Hepatocyte (in vitro differentiated cells): ENCODE measurements around the gene RAI1. TPM values are rescaled to one million over a fixed set of nuclear protein-coding genes. Genes with fewer than 3 reads are reported as not detected.

Experiments used
- DNase-seq: peaks from one replicate; pipeline ENCODE4 v3.0.0-alpha.2; 2016; ENCODE audit warnings: low spot score
- H2AFZ ChIP-seq: fragments of 200-600 bp; sonication (generic); 2 replicates; pipeline ENCODE4 v1.6.0; 2016; ENCODE audit warnings: antibody characterized with exemption, mild to moderate bottlenecking
- H3K27ac ChIP-seq: fragments of 200-600 bp; sonication (generic); 2 replicates; pipeline ENCODE4 v1.5.1; 2016; ENCODE audit warnings: mild to moderate bottlenecking
- H3K27me3 ChIP-seq: fragments of 200-600 bp; sonication (generic); 2 replicates; pipeline ENCODE4 v1.6.1; 2016
- H3K36me3 ChIP-seq: fragments of 200-600 bp; sonication (generic); replicated peaks from 2 replicates; pipeline ENCODE4 v1.5.1; 2016; ENCODE audit warnings: low read depth; ENCODE audit not compliant: insufficient read depth
- H3K4me1 ChIP-seq: fragments of 200-600 bp; sonication (generic); 2 replicates; pipeline ENCODE4 v1.5.1; 2016; ENCODE audit warnings: mild to moderate bottlenecking, moderate library complexity; ENCODE audit not compliant: insufficient read depth
- H3K4me2 ChIP-seq: fragments of 200-600 bp; sonication (generic); 2 replicates; pipeline ENCODE4 v1.6.0; 2016
- H3K4me3 ChIP-seq: fragments of 200-600 bp; sonication (generic); 2 replicates; pipeline ENCODE4 v1.5.1; 2016; ENCODE audit warnings: mild to moderate bottlenecking
- H3K79me2 ChIP-seq: fragments of 200-600 bp; sonication (generic); 2 replicates; pipeline ENCODE4 v1.6.0; 2017; ENCODE audit warnings: mild to moderate bottlenecking
- H3K9me2 ChIP-seq: fragments of 200-600 bp; sonication (generic); replicated peaks from 2 replicates; pipeline ENCODE4 v1.6.0; 2017; ENCODE audit warnings: mild to moderate bottlenecking; ENCODE audit not compliant: insufficient read depth
- H3K9me3 ChIP-seq: fragments of 200-600 bp; sonication (generic); 2 replicates; pipeline ENCODE4 v1.5.1; 2016; ENCODE audit warnings: low read depth, mild to moderate bottlenecking
- H4K20me1 ChIP-seq: fragments of 200-600 bp; sonication (generic); 2 replicates; pipeline ENCODE4 v1.6.0; 2016; ENCODE audit warnings: mild to moderate bottlenecking; ENCODE audit not compliant: insufficient read depth, poor library complexity, severe bottlenecking
- CTCF ChIP-seq: fragments of 200-600 bp; sonication (generic); IDR thresholded peaks from 2 replicates; pipeline ENCODE4 v1.5.1; 2016; ENCODE audit warnings: antibody characterized with exemption, mild to moderate bottlenecking; ENCODE audit not compliant: poor library complexity
- EZH2 ChIP-seq: fragments of 200-600 bp; sonication (generic); IDR thresholded peaks from 2 replicates; pipeline ENCODE4 v1.6.1; 2016; ENCODE audit warnings: antibody characterized with exemption, mild to moderate bottlenecking, borderline replicate concordance
- EZH2phosphoT487 ChIP-seq: fragments of 200-600 bp; sonication (generic); IDR thresholded peaks from one replicate; pipeline ENCODE4 v1.6.1; 2018; ENCODE audit warnings: antibody characterized with exemption, mild to moderate bottlenecking, low read depth, moderate library complexity; ENCODE audit not compliant: unreplicated experiment, severe bottlenecking
- WGBS: methylation state at CpG from one replicate; pipeline ENCODE4 v1.1.6; 2016; ENCODE audit warnings: low lambda C conversion rate; ENCODE audit errors: missing lambda C conversion rate; 5-methylcytosine and 5-hydroxymethylcytosine counted together
- polyA plus RNA-seq: library from polyadenylated mRNA; unstranded; fragments of >200 nt; fragmentation: Nextera tagmentation; extraction: Ambion mirVana; gene quantifications from 2 replicates; pipeline ENCODE4 v1.2.1, GENCODE V29; 2016
- total RNA-seq: library from RNA; depleted of rRNA; stranded (reverse); fragments of >200 nt; gene quantifications from 2 replicates; pipeline ENCODE4 v1.2.3, GENCODE V29; 2014

The RAI1 gene
- total and polyA plus RNA-seq, 2 experiments from 2014 or later = 20.2 to 23.8 TPM

- peaks cover 3% of the 10 kb centered on the region for H3K79me2 ChIP-seq
- H3K27me3 ChIP-seq = no peaks in the 10 kb centered on the region
- H3K4me1 ChIP-seq = peaks cover 34% of the 10 kb centered on the region
- H3K9me3 ChIP-seq = no peaks in the 10 kb centered on the region
- H3K4me2 ChIP-seq = peak overlapping the region; percentile 79
- 89% methylated on average over 27 of the region's 27 CpGs for WGBS
- DNase-seq = no peak
- peak overlapping the region; percentile 87 for H3K27ac ChIP-seq
- TF ChIP-seq EZH2phosphoT487 (no peak), CTCF (no peak), EZH2 (no peak)
- H4K20me1 ChIP-seq = peaks cover 28% of the 10 kb centered on the region
- H2AFZ ChIP-seq = no peak overlapping the region
- H3K36me3 ChIP-seq = no peaks in the 10 kb centered on the region
- H3K9me2 ChIP-seq = no peaks in the 10 kb centered on the region
- H3K4me3 ChIP-seq = no peak overlapping the region
Measured at GRCh38 chr17:17810895-17811248, 129.6 kb downstream of the RAI1 start.

- peak overlapping the region; percentile 25 for H3K4me2 ChIP-seq
- 49% methylated on average over 9 of the region's 15 CpGs for WGBS
- H3K27ac ChIP-seq = peak overlapping the region; percentile 86
- no peaks in the 10 kb centered on the region for H3K36me3 ChIP-seq
- H3K4me3 ChIP-seq = no peak overlapping the region
- no peaks in the 10 kb centered on the region for H3K9me2 ChIP-seq
- TF ChIP-seq EZH2phosphoT487 (no peak), EZH2 (no peak), CTCF (no peak)
- H4K20me1 ChIP-seq = peaks cover 28% of the 10 kb centered on the region
- no peak overlapping the region for H2AFZ ChIP-seq
- H3K9me3 ChIP-seq = no peaks in the 10 kb centered on the region
- H3K79me2 ChIP-seq = peaks cover 3% of the 10 kb centered on the region
- H3K27me3 ChIP-seq = no peaks in the 10 kb centered on the region
- H3K4me1 ChIP-seq = peaks cover 34% of the 10 kb centered on the region
- peak; percentile 63 for DNase-seq
Measured at GRCh38 chr17:17811381-17812210, 130.3 kb downstream of the RAI1 start.

GRCh38 chr17:17812211-17813054 is 131.2 kb downstream of the RAI1 start:
- H3K27ac ChIP-seq = peak overlapping the region; percentile 86
- no peaks in the 10 kb centered on the region for H3K27me3 ChIP-seq
- H4K20me1 ChIP-seq = peaks cover 28% of the 10 kb centered on the region
- peak overlapping the region; percentile 25 for H3K4me2 ChIP-seq
- peak; percentile 75 for DNase-seq
- H3K4me3 ChIP-seq = no peak overlapping the region
- 68% methylated on average over 59 of the region's 59 CpGs for WGBS
- no peaks in the 10 kb centered on the region for H3K36me3 ChIP-seq
- peaks cover 3% of the 10 kb centered on the region for H3K79me2 ChIP-seq
- H3K9me2 ChIP-seq = no peaks in the 10 kb centered on the region
- H2AFZ ChIP-seq = no peak overlapping the region
- H3K9me3 ChIP-seq = no peaks in the 10 kb centered on the region
- TF ChIP-seq EZH2phosphoT487 = no peak
- peak; percentile 96 for TF ChIP-seq CTCF
- peaks cover 34% of the 10 kb centered on the region for H3K4me1 ChIP-seq
